GM19467 (cell line): ENCODE results near the gene ZMYM3.
A peak's percentile ranks its signal among the peaks of the same experiment; 100 is the strongest.
"Not testable (repeated sequence)": the region's sequence is repeated elsewhere in the genome, so short reads cannot be mapped to it uniquely, and the experiment has no call there.

ENCODE experiments used
- ATAC-seq: cut with Tn5 transposase; IDR thresholded peaks from one replicate; pipeline ENCODE4 v1.9.1; 2021; ENCODE audit warnings: mild to moderate bottlenecking, moderate library complexity; ENCODE audit not compliant: unreplicated experiment

The ZMYM3 gene

DNA sequence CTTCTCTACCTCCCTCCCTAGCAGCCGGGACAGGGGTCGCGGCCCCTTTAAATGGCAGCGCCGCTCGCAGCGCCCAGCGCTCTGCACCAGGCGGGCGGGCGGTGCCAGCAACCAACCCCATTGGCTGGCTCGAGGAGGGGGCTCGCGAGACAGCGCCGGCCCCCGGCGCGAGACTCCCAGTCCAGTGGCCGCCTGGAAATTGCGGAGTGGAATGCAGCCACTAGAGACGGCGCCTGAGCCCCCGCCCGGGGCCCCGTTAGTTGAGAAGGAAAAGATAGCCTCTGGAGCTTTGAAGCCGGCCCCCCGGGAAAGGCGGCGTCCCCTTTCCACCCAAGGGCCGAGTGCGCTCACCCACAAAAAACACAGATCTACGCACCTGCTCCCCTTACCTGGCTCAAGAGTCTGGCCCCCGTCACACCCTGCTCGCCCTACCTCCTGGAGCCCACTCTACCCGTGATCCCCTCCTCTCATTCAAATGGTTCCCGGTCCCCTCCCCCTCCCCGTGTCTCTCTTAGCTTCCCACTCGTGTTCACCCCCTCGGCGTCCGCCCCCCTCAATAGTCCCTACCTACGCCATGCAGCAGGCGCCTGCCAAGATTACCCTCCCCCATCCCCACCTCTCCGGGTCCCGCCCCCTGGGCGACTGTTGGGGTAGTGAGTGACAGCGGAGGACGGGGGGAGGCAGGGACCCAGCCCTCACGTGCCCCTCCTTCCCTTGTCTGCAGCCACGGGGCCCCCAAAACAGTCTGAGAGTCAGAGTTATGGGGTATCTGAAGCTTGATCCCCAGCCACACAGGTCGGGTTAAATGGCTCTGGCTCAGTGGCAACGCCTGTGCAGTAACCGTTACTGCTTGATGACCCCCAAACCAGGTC lies at the start of gene ZMYM3:
Gene ZMYM3, minus strand, starts transcription at position 49 of the 872 bp plus-strand sequence. CDS start 885 bp downstream, outside the sequence.
- peak; percentile 66 for ATAC-seq

DNA sequence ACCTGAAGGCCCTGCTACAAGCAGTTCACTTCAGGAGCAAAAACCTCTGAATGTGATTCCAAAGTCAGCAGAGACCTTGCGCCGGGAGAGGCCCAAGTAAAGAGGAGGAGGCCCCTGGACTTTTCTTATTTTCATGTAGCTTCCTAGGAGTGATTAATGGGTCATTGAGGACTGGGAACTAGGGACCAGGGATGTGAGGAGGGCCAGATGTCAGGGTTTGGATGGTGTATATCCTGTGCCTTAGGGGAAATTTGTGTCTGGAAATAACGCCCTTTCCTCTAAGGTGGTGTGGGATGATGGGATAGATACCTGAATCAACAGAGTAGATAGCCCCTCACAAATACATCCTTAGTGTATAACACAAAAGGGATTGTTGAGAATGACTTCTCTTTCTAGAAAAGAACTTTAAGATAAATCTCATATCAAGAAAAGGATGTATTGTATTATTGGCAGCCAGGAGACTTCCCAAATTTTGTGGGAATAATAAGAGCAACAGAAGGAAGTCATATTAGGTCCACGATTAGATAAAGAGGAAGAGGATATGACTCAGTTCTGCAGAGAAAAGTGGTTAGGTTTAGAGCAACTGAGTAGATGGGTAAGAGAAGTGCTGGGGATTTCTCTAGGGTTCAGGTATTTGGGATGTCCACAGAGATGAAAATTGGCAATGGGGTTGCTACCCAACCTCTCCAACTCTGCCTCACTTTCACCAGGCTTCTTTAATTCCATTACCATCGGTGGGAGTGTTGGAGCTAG lies 48.7 kb upstream of the ZMYM3 start:
- ATAC-seq: no peak

DNA sequence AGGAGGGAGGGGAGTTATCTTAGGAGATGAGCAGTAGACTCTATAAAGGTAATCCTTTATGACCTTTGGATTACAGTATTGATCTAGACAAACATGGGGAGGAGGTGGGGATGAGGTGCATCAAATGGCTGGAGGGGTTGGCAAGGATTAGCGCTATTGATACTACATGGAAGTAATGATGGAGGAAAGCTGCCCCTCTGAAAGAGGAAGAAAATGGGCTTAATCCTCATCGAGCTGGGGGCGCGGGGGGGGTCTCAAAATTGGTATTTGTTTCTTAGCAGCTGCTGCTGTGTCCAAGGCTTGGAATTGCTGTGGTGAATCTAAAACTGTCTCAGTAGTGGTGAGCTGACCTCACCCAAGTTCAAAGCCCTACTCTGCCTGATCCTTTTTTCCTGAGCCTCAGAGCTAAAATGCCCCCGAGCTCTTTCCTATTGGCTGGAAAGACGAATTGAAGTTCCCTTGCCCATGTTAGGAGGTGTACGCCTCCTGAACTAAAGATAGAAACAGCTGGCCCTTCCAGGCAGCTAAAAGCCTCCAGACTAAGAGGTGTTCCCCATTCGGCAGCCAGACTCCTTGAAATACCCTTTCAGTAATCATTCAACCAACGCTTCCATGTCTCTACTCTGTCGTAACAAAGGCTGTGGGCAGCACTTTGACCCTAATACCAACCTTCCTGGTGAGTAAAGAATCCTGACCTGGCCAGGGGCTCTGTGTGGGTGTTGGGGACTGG lies 47.4 kb upstream of the ZMYM3 start, which contains the start of gene ITGB1BP2:
Gene ITGB1BP2, plus strand, starts transcription at position 556 of the 730 bp plus-strand sequence. Its CDS starts 57 bp downstream, at position 613.
- ATAC-seq: no peak

DNA sequence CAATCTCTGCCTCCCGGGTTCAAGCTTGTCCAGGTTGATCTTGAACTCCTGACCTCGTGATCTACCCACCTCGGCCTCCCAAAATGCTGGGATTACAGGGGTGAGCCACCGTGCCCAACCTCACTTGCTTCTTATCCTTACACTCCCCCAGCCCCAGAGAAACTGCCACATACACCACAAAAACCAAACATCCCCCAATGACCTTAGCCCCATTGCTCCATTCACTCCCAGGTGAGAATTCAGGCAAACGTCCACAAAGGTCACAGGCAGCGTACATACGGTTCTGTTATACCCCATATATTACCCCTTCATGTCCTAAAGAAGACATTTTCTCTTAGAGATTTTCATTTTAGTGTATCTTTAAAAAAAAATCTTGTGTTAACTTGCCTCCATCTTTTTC lies 46.6 kb upstream of the ZMYM3 start:
- not testable (repeated sequence) for ATAC-seq

DNA sequence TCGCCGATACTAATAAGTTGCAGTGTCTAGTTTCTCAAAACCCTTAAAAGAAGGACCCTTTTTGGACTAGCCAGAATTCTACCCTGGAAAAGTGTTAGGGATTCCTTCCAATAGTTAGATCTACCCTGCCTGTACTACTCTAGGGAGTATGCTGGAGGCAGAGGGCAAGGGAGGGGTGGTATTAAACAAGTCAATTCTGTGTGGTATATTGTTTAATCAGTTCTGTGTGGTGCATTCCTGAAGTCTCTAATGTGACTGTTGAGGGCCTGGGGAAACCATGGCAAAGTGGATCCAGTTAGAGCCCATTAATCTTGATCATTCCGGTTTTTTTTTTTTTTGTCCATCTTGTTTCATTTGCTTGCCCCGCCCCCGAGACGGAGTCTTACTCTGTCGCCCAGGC lies 46.1 kb upstream of the ZMYM3 start:
- ATAC-seq: not testable (repeated sequence)

DNA sequence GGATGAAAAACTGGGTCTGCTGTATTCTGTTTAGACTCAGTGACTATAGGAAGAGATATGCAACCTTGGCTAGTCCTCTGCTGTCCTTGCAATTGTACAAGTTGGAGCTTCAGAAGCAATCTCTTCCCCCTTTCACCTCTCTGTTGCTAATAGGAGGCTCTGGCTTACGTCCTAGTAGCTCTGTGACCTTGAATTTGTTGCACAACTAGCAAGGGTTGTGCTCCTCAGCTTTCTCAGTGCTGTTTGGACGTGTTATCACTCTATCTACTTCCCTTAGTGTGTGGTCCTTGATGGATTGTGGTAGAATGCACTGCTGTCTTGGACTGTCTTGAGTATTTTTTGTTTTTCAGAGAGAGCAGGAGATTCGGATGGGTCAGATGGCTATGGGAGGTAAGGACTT lies 44.2 kb upstream of the ZMYM3 start:
- ATAC-seq: no peak

DNA sequence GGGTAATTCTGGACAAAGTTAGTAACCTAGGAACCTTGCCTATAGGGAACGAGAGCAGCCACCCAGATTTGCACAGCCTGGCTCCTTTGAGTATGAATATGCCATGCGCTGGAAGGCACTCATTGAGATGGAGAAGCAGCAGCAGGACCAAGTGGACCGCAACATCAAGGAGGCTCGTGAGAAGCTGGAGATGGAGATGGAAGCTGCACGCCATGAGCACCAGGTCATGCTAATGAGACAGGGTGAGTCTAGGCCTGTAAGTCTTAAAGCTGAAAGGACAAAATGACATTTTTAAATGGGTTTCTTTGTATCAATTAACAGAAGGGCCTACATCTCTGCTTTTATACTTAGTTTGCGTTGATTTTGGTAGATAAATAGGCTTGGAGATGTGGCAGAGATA lies 42.9 kb upstream of the ZMYM3 start:
- no peak for ATAC-seq

DNA sequence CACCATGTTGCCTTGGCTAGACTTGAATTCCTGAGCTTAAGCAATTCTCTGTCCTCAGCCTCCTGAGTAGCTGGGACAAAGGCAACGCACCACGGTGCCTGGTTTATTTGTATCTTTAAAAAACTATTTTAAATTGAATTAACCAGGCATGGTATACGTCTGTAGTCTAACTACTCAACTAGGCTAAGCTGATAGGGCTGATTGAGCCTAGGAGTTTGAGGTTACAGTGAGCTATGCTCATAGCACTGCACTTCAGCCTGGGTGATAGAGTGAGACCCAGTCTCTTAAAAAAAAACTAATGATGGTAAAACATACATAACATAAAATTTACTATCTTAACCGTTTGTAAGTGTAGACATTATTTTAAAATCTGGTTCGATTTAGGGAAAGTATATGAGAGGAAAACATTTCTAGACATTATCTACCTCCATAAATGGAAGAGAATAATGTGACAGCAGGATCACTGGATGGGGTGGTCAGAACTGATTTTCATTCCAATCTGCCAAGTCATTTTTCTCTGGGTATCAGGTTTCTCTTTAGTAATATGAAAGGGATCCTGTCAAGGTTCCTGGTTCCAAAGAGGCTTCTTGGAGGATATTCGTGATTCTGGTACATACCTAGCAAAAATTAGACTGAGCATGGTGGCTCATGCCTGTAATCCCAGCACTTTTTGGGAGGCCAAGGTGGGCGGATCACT lies 38.9 kb upstream of the ZMYM3 start:
- no peak for ATAC-seq

DNA sequence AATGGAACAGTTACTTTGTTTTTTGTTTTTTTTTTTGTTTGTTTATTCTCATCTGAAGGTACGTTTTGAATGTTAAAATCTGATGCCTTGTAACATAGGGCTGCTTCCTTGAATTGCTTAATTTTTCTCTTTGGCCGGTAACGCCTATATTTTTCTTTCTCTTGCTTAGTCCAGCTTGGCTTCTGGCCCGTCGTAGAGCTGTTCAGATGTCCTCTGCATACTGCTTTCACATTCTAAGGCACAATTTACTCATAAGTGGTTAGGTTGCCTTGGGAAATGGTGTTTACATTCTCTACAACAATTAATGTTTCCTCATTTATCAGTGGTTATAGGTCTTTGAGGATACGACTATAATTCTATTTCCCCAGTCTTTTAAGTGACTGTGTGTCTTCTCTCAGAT lies 37.4 kb upstream of the ZMYM3 start:
- ATAC-seq: no peak

DNA sequence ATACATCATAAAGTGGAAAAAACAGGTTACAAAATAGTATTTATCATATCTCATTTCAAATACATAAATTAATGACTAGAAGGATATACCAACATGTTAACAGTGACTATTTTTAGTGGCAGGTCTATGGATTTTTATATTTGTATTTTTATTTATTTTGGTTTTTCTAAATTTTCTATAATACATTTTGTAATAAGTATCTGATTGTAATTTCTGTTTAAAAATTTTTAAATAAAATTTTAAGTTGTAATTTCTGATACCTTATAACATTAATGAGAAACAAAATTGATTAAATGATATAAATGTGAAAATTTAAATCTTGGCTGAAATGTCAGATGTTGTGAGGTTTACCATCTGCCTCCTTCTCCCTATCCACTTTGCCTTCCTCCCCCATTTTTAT lies 32.0 kb upstream of the ZMYM3 start:
- no peak for ATAC-seq

DNA sequence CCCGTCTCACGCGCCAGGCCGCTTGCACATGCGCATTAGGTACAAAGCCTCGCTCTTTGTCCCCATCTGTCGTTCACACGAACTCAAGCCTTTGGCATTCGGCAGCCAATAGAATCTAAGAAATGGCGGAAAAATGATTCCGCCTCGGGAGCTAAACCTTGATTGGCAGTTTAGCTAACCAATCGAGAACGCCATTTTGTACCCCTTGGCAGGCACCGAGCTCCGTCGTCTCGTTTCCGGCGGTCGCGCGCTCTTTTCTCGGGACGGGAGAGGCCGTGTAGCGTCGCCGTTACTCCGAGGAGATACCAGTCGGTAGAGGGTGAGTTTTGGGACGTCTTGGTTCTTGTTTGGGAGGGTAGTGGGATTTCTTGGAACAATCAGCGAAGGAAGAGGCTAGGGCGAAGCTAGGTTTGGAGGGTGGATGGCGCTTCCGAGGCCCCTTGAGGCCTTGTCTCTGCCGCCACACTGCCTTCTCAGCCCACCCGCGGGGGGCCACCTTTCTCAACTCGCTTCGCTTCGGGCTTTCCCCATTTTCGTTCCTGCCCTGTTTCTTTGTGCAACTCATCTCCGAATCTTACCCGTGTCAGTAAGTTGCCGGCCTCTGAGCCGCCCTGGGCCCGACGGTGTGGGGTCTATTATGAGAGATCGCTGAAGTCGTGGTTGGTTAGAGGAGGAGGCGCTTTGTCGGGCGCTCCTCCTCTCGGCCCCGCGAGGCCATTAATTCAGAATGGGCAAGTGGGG lies 29.6 kb upstream of the ZMYM3 start, which contains the start of gene NONO:
Gene NONO, plus strand, starts transcription at position 233 of the 741 bp plus-strand sequence. CDS start 7,003 bp downstream, outside the sequence.
- peak; percentile 83 for ATAC-seq

DNA sequence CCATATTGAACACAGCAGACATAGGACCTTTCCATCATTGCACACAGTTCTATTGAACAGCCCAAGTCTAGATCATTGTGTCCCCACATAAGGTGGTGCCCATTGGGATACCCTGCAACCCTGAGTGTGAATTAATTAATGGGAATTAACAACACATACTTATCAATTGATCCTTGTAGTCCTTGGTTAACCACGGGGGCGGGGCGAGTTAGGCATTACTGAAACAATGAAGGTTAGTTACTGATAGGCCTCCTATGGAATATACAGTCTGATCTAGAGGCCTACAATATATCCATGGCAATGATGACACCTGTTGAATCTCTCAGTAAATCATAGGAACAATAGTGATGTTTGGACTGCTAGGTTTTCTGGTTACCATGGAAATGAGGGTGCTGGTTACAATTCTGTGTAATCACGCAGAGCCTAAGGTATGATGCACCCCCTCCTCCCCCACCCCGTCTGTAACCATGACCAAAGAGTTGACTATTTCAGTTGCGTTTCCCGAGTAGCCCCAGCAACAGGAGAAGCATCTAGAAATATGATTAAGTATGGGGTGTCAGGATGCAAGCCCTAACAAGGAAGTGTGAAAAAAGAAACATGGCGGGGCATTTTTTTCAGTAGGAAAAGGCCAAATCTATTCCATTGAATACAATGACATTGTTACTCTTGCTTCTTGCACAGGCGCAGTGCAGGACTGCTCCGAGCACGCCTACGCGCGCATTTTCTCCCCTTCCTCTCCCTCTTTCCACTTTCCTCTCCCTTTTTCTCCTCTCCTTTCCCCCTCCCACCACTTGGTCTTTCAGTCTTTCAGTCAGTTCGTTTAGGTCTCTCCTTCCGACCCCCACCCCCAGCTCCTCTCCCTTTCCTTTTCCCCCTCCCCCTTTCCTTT lies 28.8 kb upstream of the ZMYM3 start:
- ATAC-seq: peak; percentile 15

DNA sequence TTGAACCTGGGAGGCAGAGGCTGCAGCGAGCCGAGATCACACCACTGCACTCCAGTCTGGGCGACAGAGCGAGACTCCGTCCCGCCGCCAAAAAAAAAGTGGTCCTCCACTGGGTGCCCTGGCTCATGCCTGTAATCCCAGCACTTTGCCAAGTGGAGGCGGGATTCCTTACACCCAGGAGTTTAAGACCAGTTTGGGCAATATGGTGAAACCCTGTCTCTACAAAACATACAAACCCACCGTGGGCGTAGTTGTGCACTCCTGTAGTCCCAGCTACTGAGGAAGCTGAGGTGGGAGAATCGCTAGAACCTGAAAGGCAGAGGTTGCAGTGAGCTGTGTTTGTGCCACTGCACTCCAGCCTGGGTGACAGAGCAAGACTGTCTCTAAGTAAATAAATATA lies 27.4 kb upstream of the ZMYM3 start:
- not testable (repeated sequence) for ATAC-seq

DNA sequence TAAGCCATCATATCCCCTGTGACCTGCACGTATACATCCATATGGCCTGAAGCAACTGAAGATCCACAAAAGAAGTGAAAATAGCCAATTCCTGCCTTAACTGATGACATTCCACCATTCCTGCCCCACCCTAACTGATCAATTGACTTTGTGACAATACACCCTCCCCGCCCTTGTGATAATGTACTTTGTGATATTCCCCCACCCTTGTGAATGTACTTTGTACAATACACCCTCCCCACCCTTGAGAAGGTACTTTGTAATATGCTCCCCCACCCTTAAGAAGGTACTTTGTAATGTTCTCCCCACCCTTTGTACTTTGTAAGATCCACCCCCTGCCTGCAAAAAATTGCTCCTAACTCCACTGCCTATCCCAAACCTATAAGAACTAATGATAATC lies 18.4 kb upstream of the ZMYM3 start:
- ATAC-seq: not testable (repeated sequence)

DNA sequence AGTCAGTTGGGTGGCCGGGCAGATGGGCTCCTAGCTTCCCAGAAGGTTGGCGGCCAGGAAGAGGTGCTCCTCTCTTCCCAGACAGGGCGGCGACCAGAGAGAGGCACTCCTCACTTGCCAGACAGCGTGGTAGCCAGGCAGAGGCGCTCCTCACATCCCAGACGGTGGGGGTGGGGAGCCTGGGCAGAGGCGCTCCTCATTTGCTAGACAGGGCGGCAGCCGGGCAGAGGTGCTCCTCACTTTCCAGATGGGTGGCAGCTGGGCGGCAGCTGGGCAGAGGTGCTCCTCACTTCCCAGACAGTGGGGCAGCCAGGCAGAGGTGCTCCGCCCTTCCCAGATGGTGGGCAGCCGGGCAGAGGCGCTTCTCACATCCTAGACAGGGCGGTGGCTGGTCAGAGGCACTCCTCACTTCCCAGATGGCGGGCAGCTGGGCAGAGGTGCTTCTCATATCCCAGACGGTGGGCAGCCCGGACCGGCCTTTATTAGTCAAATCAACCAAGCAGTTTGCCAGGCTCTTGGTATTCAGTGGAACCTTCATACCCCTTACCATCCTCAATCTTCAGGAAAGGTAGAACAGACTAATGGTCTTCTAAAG lies 16.0 kb upstream of the ZMYM3 start:
- no peak for ATAC-seq

DNA sequence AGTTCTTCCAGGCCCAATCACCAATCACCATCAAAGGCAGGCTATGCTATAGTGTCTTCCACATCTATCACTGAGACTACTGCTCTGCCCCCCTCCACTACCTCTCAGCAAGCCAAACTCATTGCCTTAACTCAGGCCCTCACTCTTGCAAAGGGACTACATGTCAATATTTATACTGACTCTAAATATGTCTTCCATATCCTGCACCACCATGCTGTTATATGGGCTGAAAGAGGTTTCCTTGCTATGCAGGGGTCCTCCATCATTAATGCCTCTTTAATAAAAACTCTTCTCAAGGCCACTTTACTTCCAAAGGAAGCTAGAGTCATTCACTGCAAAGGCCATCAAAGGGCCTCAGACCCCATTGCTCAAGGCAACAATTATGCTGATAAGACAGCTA lies 14.7 kb upstream of the ZMYM3 start:
- not testable (repeated sequence) for ATAC-seq

DNA sequence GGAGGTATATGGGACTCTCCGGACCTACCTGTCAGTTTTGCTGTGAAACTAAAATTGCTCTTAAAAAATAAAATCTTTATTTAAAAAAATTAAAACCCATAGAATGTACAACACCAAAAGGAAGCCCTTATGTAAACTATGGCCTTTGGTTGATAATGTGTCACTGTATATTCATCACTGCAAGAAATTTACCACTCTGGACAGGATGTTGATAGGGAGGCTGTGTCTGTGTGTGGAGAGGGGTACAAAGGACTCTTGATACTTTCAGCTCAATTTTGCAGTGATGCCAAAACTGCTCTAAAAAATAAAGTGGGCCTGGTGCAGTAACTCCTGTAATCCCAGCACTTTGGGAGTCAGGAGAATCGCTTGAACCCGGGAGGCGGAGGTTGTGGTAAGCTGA lies 2.9 kb upstream of the ZMYM3 start:
- ATAC-seq: no peak

DNA sequence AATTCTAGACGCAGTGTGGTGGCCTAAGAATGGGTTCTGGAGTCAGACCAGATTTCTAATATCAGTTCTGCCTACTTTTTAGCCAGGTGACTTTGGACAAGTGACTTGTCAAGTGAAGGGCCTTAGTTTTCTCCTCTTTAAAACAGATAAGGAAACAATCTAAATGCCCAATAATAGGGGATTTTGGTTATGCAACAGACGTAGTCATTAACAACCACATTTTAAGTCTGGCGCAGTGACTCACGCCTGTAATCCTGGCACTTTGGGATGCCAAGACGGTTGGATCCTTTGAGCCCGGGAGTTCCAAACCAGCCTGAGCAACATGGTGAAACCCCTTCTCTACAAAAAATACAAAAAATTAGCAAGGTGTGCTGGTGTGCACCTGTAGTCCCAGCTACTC lies 2.1 kb upstream of the ZMYM3 start:
- no peak for ATAC-seq
